HEK293T (cell line): ENCODE data around the gene ANKS1B.

Experiments used
- CTCF ChIA-PET: fragments of 350-600 bp; formaldehyde crosslinking; extraction: SDS; loops from one replicate; lab custom pipeline; 2021; ENCODE audit warnings: antibody characterized with exemption, inconsistent platforms; lab: Yijun Ruan, JAX
- POLR2A ChIA-PET: fragments of 350-600 bp; formaldehyde crosslinking; extraction: SDS; loops from one replicate; lab custom pipeline; 2020; ENCODE audit warnings: antibody characterized with exemption, inconsistent platforms; lab: Yijun Ruan, JAX
- DNase-seq: peaks from one replicate; pipeline ENCODE4 v3.0.0; 2012; ENCODE audit warnings: mixed read lengths; ENCODE audit errors: extremely low spot score
- ARNT ChIP-seq: fragments of 450-650 bp; IDR thresholded peaks from 2 replicates; pipeline ENCODE4 v1.6.1; 2017; ENCODE audit warnings: mild to moderate bottlenecking
- BHLHE40 ChIP-seq: fragments of 450-650 bp; IDR thresholded peaks from 2 replicates; pipeline ENCODE4 v1.6.1; 2016; ENCODE audit warnings: mild to moderate bottlenecking, moderate library complexity, borderline replicate concordance
- CTBP1 ChIP-seq: fragments of 450-650 bp; IDR thresholded peaks from 2 replicates; pipeline ENCODE4 v1.6.1; 2016; ENCODE audit warnings: borderline replicate concordance
- ELF4 ChIP-seq: fragments of 450-650 bp; IDR thresholded peaks from 2 replicates; pipeline ENCODE4 v1.6.1; 2017; ENCODE audit warnings: antibody characterized with exemption
- FOXA1 ChIP-seq: fragments of 450-650 bp; IDR thresholded peaks from 2 replicates; pipeline ENCODE4 v1.6.1; 2016; ENCODE audit warnings: mild to moderate bottlenecking
- FOXK2 ChIP-seq: fragments of 450-650 bp; IDR thresholded peaks from 2 replicates; pipeline ENCODE4 v1.6.1; 2016; ENCODE audit warnings: mild to moderate bottlenecking
- FOXM1 ChIP-seq: fragments of 450-650 bp; IDR thresholded peaks from 2 replicates; pipeline ENCODE4 v1.6.1; 2017; ENCODE audit warnings: mild to moderate bottlenecking, borderline replicate concordance
- HDGF ChIP-seq: fragments of 450-650 bp; IDR thresholded peaks from 2 replicates; pipeline ENCODE4 v1.6.1; 2017; ENCODE audit warnings: antibody characterized with exemption, borderline replicate concordance
- L3MBTL2 ChIP-seq: fragments of 450-650 bp; conservative IDR thresholded peaks from 2 replicates; pipeline ENCODE4 v1.6.1; 2016; ENCODE audit warnings: mild to moderate bottlenecking
- LEF1 ChIP-seq: fragments of 450-650 bp; IDR thresholded peaks from 2 replicates; pipeline ENCODE4 v1.6.1; 2017; ENCODE audit warnings: mild to moderate bottlenecking, borderline replicate concordance
- NFRKB ChIP-seq: fragments of 450-650 bp; IDR thresholded peaks from 2 replicates; pipeline ENCODE4 v1.6.1; 2016; ENCODE audit warnings: mild to moderate bottlenecking, moderate library complexity
- PKNOX1 ChIP-seq: fragments of 450-650 bp; IDR thresholded peaks from 2 replicates; pipeline ENCODE4 v1.6.1; 2016
- SP1 ChIP-seq: fragments of 450-650 bp; IDR thresholded peaks from 2 replicates; pipeline ENCODE4 v1.6.1; 2017
- SUZ12 ChIP-seq: fragments of 450-650 bp; IDR thresholded peaks from 2 replicates; pipeline ENCODE4 v1.6.1; 2016; ENCODE audit warnings: mild to moderate bottlenecking
- TARDBP ChIP-seq: fragments of 450-650 bp; IDR thresholded peaks from 2 replicates; pipeline ENCODE4 v1.6.1; 2016
- ZNF384 ChIP-seq: fragments of 450-650 bp; IDR thresholded peaks from 2 replicates; pipeline ENCODE4 v1.6.1; 2016

Gene ANKS1B

GRCh38 chr12:99852666-99853065, 132.1 kb downstream of the ANKS1B start:
- ChIA-PET CTCF (no interaction called here), POLR2A (no interaction called here)
- TF ChIP-seq FOXA1: no peak
- TF ChIP-seq FOXM1: no peak
- no peak for DNase-seq

- CTCF ChIA-PET: no interaction called here
- TF ChIP-seq NFRKB (no peak), FOXA1 (no peak), HDGF (no peak), ZNF384 (no peak), FOXM1 (no peak), SP1 (no peak), TARDBP (no peak), BHLHE40 (no peak), SUZ12 (no peak), ARNT (no peak), PKNOX1 (no peak), FOXK2 (no peak), LEF1 (no peak), ELF4 (no peak), L3MBTL2 (no peak)
- no peak for DNase-seq
- POLR2A ChIA-PET: no interaction called here
These were observed 136.8 kb downstream of the ANKS1B start for GRCh38 chr12:99847936-99848335.

GRCh38 chr12:99834710-99835109, 150.0 kb downstream of the ANKS1B start:
- ChIA-PET POLR2A (no interaction called here), CTCF (no interaction called here)
- TF ChIP-seq NFRKB: no peak
- no peak for TF ChIP-seq L3MBTL2
- TF ChIP-seq ARNT: no peak

GRCh38 chr12:99833397-99833796, 151.3 kb downstream of the ANKS1B start:
- ChIA-PET CTCF (interaction anchor here (1.1 kb wide), 1 partner anchor 9 kb away, joined by 3 read pairs; no protein-coding TSS in a partner anchor), POLR2A (no interaction called here)
- no peak for DNase-seq
- no peak for TF ChIP-seq FOXA1
- TF ChIP-seq ARNT: no peak
- no peak for TF ChIP-seq CTBP1
- TF ChIP-seq BHLHE40: no peak
- TF ChIP-seq FOXK2: no peak
- TF ChIP-seq HDGF: no peak
- no peak for TF ChIP-seq SP1
- no peak for TF ChIP-seq ZNF384
- TF ChIP-seq NFRKB: no peak
- TF ChIP-seq LEF1: no peak
- no peak for TF ChIP-seq FOXM1
- no peak for TF ChIP-seq TARDBP
- TF ChIP-seq SUZ12: no peak
- TF ChIP-seq L3MBTL2: no peak
- no peak for TF ChIP-seq ELF4

More at GRCh38 chr12:99834710-99835109, 150.0 kb downstream of the ANKS1B start:
- DNase-seq: no peak

GRCh38 chr12:99824900-99825542, 159.7 kb downstream of the ANKS1B start:
- POLR2A ChIA-PET: no interaction called here
- TF ChIP-seq NFRKB (no peak), ARNT (no peak)
- CTCF ChIA-PET: interaction anchor here (0.7 kb wide), 1 partner anchor 9 kb away, joined by 3 read pairs; no protein-coding TSS in a partner anchor
- DNase-seq: no peak

- POLR2A ChIA-PET: no interaction called here
- TF ChIP-seq FOXM1: no peak
- DNase-seq: no peak
- CTCF ChIA-PET: no interaction called here
These were observed 162.5 kb downstream of the ANKS1B start for GRCh38 chr12:99822273-99822672.

GRCh38 chr12:99810718-99811593, 173.8 kb downstream of the ANKS1B start:
- TF ChIP-seq ZNF384 (no peak), LEF1 (no peak)
- DNase-seq: no peak
- ChIA-PET CTCF (no interaction called here), POLR2A (no interaction called here)

GRCh38 chr12:99809909-99810308, 174.8 kb downstream of the ANKS1B start:
- DNase-seq: no peak
- POLR2A ChIA-PET: no interaction called here
- CTCF ChIA-PET: no interaction called here
- TF ChIP-seq L3MBTL2: no peak
- no peak for TF ChIP-seq ARNT
- no peak for TF ChIP-seq FOXM1
- TF ChIP-seq ZNF384: no peak
- TF ChIP-seq FOXK2: no peak
- TF ChIP-seq FOXA1: no peak
- TF ChIP-seq BHLHE40: no peak
- no peak for TF ChIP-seq ELF4
- TF ChIP-seq TARDBP: no peak
- no peak for TF ChIP-seq HDGF
- no peak for TF ChIP-seq CTBP1
- TF ChIP-seq SP1: no peak
- TF ChIP-seq PKNOX1: no peak
- no peak for TF ChIP-seq SUZ12
- TF ChIP-seq LEF1: no peak
- TF ChIP-seq NFRKB: no peak
